ENCODE results near the gene HEXB. TPM values are rescaled to one million over a fixed set of nuclear protein-coding genes. Genes with fewer than 3 reads are reported as not detected.
A peak's percentile ranks its signal among the peaks of the same experiment; 100 is the strongest.

The HEXB gene
- total and polyA plus RNA-seq, 2 of the 13 experiments (the other 11 are each of a cell fraction or from before 2014, with no cell fraction given), result 100 to 104 TPM

DNA sequence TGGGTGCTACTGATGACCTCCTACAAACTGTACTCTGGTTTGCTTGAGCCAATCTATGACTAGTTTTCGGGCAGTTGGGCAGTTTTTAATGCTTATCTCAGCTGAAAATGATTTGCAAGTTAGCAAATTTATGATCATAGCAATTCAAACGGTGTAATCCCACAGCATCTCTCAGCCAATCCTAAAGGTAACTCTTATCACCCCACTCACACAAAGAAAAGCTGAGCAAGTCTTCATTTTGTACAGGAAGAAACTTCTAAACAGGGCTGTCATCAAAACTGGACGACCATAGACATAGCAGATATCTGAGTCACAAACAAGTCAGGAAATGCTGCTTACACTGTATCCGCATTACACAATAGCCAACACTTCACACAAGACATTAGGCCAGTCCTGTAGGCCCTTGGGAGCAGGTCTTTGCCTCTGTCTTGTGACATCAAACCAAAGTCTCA lies 41.9 kb upstream of the HEXB start (continued):
- peak; percentile 51; the same call in 1 of the 2 replicates for TF ChIP-seq YEATS2 (CRISPR knock-in tag; IDR thresholded peaks at IDR 0.05; ENCODE audit: borderline replicate concordance)

DNA sequence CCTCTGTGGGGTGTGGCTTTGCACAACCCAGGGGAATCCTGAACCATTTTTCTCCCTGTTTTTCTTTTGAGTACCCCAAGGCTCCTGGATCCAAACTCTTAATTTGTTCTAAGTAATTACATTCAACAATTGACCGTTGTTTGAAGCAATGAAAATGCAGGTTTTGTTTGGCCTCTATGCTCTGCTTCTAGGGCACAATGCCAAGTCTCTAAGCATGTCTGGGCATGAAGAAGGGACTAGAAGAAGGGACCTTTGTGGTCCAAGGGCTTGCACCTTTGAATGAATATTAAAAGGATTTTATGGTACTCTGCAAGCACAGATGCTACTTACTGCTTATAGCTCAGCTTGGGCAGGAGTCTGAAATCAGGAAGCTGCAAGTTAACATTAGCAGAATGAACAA lies 37.9 kb upstream of the HEXB start:
- Histone ChIP-seq H3K4me3 (replicated peaks in 1 of 3; ENCODE audit: insufficient read depth in 1 of 3, low read depth in 2 of 3, low read length in 3 of 3) (no peak overlapping the region), H4K20me1 (ENCODE audit: insufficient read depth, low read length) (no peaks in the 10 kb centered on the region), H3K9ac (ENCODE audit: insufficient read depth, low read depth, low read length) (no peak overlapping the region), H2AFZ (ENCODE audit: low read length) (no peak overlapping the region), H3K9me3 (ENCODE audit: low read length) (no peaks in the 10 kb centered on the region), H3K4me1 (ENCODE audit: insufficient read depth, low read length) (peaks cover 60% of the 10 kb centered on the region), H3K27ac (ENCODE audit: extremely low read length, insufficient read depth, low read length) (no peak overlapping the region), H3K27me3 (ENCODE audit: control insufficient read depth in 1 of 2, insufficient read depth in 2 of 2, low read length in 2 of 2) (no peaks in the 10 kb centered on the region), H3K36me3 (replicated peaks in 1 of 2; ENCODE audit: control insufficient read depth in 1 of 2, insufficient read depth in 2 of 2, low read length in 2 of 2) (no peaks in the 10 kb centered on the region), H3K4me2 (ENCODE audit: low read depth, low read length) (no peak overlapping the region), H3K79me2 (ENCODE audit: insufficient read depth, low read length) (no peaks in the 10 kb centered on the region)
- WGBS (ENCODE audit: low lambda C conversion rate), result 64% methylated on average over 1 of the region's 1 CpG
- BruUV-seq (replicated peaks), result no TSS peak
- ATAC-seq (no peak), FAIRE-seq (no peak), DNase-seq (ENCODE audit: low spot score) (no peak)
- intact Hi-C loops (cut with micrococcal nuclease; ENCODE audit: unreplicated experiment), result no loop called here
- ChIA-PET POLR2A (no interaction called here), CTCF (ENCODE audit: low intra/inter-chr PET ratio, low total read pairs) (no interaction called here)
- in situ Hi-C loops (cut with HindIII; ENCODE audit: extremely low pct_ligation_motif_present, low pct_unique_long_range_greater_than_20kb), result loop anchor here (5.0 to 10.0 kb wide), 2 partner anchors 602 to 745 kb away; no protein-coding TSS in a partner anchor
- TF ChIP-seq ZNF713 (CRISPR knock-in tag; IDR thresholded peaks at IDR 0.05) (no peak), ZMYM2 (CRISPR knock-in tag; IDR thresholded peaks at IDR 0.05) (no peak), SP4 (CRISPR knock-in tag; IDR thresholded peaks at IDR 0.05) (no peak), STAG1 (CRISPR knock-in tag; IDR thresholded peaks at IDR 0.05) (no peak), YEATS4 (CRISPR knock-in tag; IDR thresholded peaks at IDR 0.05; ENCODE audit: borderline replicate concordance) (no peak), ZFP90 (CRISPR knock-in tag; IDR thresholded peaks at IDR 0.05; ENCODE audit: borderline replicate concordance) (no peak), PHF21A (CRISPR knock-in tag; IDR thresholded peaks at IDR 0.05) (no peak), SNAPC2 (CRISPR knock-in tag; IDR thresholded peaks at IDR 0.05) (no peak), ZFP37 (CRISPR knock-in tag; IDR thresholded peaks at IDR 0.05; ENCODE audit: borderline replicate concordance) (no peak), JUN (CRISPR knock-in tag; IDR thresholded peaks at IDR 0.05) (no peak)
- TF ChIP-seq, protein P1, sequence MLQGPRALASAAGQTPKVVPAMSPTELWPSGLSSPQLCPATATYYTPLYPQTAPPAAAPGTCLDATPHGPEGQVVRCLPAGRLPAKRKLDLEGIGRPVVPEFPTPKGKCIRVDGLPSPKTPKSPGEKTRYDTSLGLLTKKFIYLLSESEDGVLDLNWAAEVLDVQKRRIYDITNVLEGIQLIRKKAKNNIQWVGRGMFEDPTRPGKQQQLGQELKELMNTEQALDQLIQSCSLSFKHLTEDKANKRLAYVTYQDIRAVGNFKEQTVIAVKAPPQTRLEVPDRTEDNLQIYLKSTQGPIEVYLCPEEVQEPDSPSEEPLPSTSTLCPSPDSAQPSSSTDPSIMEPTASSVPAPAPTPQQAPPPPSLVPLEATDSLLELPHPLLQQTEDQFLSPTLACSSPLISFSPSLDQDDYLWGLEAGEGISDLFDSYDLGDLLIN (CRISPR knock-in tag; IDR thresholded peaks at IDR 0.05; ENCODE audit: borderline replicate concordance), result no peak
- TF ChIP-seq, protein P2, sequence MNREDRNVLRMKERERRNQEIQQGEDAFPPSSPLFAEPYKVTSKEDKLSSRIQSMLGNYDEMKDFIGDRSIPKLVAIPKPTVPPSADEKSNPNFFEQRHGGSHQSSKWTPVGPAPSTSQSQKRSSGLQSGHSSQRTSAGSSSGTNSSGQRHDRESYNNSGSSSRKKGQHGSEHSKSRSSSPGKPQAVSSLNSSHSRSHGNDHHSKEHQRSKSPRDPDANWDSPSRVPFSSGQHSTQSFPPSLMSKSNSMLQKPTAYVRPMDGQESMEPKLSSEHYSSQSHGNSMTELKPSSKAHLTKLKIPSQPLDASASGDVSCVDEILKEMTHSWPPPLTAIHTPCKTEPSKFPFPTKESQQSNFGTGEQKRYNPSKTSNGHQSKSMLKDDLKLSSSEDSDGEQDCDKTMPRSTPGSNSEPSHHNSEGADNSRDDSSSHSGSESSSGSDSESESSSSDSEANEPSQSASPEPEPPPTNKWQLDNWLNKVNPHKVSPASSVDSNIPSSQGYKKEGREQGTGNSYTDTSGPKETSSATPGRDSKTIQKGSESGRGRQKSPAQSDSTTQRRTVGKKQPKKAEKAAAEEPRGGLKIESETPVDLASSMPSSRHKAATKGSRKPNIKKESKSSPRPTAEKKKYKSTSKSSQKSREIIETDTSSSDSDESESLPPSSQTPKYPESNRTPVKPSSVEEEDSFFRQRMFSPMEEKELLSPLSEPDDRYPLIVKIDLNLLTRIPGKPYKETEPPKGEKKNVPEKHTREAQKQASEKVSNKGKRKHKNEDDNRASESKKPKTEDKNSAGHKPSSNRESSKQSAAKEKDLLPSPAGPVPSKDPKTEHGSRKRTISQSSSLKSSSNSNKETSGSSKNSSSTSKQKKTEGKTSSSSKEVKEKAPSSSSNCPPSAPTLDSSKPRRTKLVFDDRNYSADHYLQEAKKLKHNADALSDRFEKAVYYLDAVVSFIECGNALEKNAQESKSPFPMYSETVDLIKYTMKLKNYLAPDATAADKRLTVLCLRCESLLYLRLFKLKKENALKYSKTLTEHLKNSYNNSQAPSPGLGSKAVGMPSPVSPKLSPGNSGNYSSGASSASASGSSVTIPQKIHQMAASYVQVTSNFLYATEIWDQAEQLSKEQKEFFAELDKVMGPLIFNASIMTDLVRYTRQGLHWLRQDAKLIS (CRISPR knock-in tag; IDR thresholded peaks at IDR 0.05), result no peak
- TF ChIP-seq, protein P3, sequence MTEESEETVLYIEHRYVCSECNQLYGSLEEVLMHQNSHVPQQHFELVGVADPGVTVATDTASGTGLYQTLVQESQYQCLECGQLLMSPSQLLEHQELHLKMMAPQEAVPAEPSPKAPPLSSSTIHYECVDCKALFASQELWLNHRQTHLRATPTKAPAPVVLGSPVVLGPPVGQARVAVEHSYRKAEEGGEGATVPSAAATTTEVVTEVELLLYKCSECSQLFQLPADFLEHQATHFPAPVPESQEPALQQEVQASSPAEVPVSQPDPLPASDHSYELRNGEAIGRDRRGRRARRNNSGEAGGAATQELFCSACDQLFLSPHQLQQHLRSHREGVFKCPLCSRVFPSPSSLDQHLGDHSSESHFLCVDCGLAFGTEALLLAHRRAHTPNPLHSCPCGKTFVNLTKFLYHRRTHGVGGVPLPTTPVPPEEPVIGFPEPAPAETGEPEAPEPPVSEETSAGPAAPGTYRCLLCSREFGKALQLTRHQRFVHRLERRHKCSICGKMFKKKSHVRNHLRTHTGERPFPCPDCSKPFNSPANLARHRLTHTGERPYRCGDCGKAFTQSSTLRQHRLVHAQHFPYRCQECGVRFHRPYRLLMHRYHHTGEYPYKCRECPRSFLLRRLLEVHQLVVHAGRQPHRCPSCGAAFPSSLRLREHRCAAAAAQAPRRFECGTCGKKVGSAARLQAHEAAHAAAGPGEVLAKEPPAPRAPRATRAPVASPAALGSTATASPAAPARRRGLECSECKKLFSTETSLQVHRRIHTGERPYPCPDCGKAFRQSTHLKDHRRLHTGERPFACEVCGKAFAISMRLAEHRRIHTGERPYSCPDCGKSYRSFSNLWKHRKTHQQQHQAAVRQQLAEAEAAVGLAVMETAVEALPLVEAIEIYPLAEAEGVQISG (CRISPR knock-in tag; IDR thresholded peaks at IDR 0.05), result no peak

Measured in HepG2 (cell line).